Measurements from ENCODE around the gene OR4C46.
"Not testable (repeated sequence)": the region's sequence is repeated elsewhere in the genome, so short reads cannot be mapped to it uniquely, and the experiment has no call there.

- TF ChIP-seq, protein P1, sequence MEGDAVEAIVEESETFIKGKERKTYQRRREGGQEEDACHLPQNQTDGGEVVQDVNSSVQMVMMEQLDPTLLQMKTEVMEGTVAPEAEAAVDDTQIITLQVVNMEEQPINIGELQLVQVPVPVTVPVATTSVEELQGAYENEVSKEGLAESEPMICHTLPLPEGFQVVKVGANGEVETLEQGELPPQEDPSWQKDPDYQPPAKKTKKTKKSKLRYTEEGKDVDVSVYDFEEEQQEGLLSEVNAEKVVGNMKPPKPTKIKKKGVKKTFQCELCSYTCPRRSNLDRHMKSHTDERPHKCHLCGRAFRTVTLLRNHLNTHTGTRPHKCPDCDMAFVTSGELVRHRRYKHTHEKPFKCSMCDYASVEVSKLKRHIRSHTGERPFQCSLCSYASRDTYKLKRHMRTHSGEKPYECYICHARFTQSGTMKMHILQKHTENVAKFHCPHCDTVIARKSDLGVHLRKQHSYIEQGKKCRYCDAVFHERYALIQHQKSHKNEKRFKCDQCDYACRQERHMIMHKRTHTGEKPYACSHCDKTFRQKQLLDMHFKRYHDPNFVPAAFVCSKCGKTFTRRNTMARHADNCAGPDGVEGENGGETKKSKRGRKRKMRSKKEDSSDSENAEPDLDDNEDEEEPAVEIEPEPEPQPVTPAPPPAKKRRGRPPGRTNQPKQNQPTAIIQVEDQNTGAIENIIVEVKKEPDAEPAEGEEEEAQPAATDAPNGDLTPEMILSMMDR (IDR thresholded peaks at IDR 0.05): not testable (repeated sequence)
- not testable (repeated sequence) for TF ChIP-seq EZH2 (IDR thresholded peaks at IDR 0.05; ENCODE audit: borderline replicate concordance, insufficient read depth, low read depth, low read length, poor library complexity, severe bottlenecking)
Observed at GRCh38 chr11:54561439-54561838, 42.4 kb downstream of the OR4C46 start.

All from B cell (primary cell).